Stimulated activated memory B cell treated with anti-CD40 and anti-IgM and Interleukin-4, amounts not matched to agents 10 μg/mL and 1 μg/mL and 100 μg/mL, for 72 hours (primary cell): ENCODE results near the gene RRP9.
A peak's percentile ranks its signal among the peaks of the same experiment; 100 is the strongest.
"Not testable (repeated sequence)": the region's sequence is repeated elsewhere in the genome, so short reads cannot be mapped to it uniquely, and the experiment has no call there.

ENCODE experiments used
- ATAC-seq: fragments of 150-1000 bp; cut with Tn5 transposase; 2 replicates; pipeline ENCODE4 v1.10.0; 2021
- H3K27ac Mint-ChIP-seq: one replicate; pipeline ENCODE4 v1.8.0; 2022; ENCODE audit warnings: mild to moderate bottlenecking, mixed read lengths
- H3K27me3 Mint-ChIP-seq: one replicate; pipeline ENCODE4 v1.8.0; 2022; ENCODE audit warnings: mixed read lengths
- H3K36me3 Mint-ChIP-seq: one replicate; pipeline ENCODE4 v1.8.0; 2022; ENCODE audit warnings: mixed read lengths
- H3K4me1 Mint-ChIP-seq: one replicate; pipeline ENCODE4 v1.8.0; 2022; ENCODE audit warnings: mixed read lengths
- H3K4me3 Mint-ChIP-seq: one replicate; pipeline ENCODE4 v1.8.0; 2022; ENCODE audit warnings: mild to moderate bottlenecking, moderate library complexity, mixed read lengths
- H3K9me3 Mint-ChIP-seq: one replicate; pipeline ENCODE4 v1.8.0; 2022; ENCODE audit warnings: mixed read lengths

Gene RRP9, protein sequence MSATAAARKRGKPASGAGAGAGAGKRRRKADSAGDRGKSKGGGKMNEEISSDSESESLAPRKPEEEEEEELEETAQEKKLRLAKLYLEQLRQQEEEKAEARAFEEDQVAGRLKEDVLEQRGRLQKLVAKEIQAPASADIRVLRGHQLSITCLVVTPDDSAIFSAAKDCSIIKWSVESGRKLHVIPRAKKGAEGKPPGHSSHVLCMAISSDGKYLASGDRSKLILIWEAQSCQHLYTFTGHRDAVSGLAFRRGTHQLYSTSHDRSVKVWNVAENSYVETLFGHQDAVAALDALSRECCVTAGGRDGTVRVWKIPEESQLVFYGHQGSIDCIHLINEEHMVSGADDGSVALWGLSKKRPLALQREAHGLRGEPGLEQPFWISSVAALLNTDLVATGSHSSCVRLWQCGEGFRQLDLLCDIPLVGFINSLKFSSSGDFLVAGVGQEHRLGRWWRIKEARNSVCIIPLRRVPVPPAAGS

DNA sequence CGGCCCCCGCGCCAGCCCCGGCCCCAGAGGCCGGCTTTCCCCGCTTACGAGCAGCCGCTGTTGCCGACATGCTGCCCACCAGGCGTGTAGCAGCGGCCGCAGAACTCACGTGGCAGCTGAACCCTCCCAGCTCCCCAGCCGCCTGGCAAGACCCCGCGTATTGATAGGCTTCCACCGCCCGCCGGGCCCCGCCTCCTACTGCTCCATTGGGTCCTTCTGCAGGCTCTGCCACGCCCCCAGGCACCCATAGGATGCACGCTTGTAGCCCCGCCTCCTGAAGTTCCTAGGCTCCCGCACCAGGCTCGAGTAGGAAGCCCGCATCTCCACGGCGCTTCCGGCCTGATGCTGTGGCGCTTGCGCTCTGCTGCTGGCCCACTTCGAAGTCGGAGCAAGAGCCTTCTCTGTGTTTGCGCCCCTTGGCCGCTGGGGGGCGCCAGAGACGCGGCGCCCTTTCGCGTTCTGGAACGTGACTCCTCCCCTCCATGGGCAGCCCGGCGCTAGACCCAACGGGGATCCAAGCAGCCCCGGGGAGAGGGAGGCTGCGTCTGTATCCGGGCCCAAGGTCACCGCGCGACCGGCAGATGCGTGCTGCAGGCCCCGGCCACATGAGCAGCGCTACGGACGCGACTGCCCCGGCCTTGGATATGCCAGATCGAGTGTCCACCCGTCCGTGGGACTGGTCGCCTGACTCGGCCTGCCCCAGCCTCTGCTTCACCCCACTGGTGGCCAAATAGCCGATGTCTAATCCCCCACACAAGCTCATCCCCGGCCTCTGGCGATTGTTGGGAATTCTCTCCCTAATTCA is at the start of gene RRP9, which contains the start of gene PARP3:
RRP9 (minus strand) TSS at position 107 of the 805 bp plus-strand sequence; CDS start at position 70, 37 bp downstream.
PARP3 (plus strand) TSS at position 566 of the 805 bp plus-strand sequence. CDS start 993 bp downstream, outside the sequence.
- no peaks in the 10 kb centered on the region for H3K27me3 Mint-ChIP-seq
- peak; percentile 96 for ATAC-seq
- H3K4me3 Mint-ChIP-seq = peak within 1 kb of the TSS; percentile 91
- peaks cover 49% of the 10 kb centered on the region for H3K36me3 Mint-ChIP-seq
- H3K4me1 Mint-ChIP-seq = peaks cover 42% of the 10 kb centered on the region
- H3K27ac Mint-ChIP-seq = peak within 1 kb of the TSS; percentile 88
- no peaks in the 10 kb centered on the region for H3K9me3 Mint-ChIP-seq

DNA sequence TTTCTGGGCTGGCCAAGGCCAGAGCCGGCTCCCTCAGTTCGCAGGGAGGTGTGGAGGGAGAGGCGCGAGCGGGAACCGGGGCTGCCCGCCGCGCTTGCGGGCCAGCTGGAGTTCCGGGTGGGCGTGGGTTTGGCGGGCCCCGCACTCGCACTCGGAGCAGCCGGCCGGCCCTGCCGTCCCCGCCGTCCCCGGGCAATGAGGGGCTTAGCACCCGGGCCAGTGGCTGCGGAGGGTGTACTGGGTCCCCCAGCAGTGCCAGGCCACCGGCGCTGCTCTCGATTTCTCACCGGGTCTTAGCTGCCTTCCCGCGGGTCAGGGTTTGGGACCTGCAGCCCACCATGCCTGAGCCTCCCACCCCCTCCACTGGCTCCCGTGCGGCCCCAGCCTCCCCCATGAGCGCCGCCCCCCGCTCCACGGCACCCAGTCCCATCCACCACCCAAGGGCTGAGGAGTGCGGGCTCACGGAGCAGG is 48.8 kb upstream of the RRP9 start:
- H3K27ac Mint-ChIP-seq, H3K9me3 Mint-ChIP-seq, H3K27me3 Mint-ChIP-seq, H3K4me3 Mint-ChIP-seq, ATAC-seq: not testable (repeated sequence)
- Mint-ChIP-seq H3K36me3 (peaks cover 46% of the 10 kb centered on the region), H3K4me1 (peaks cover 53% of the 10 kb centered on the region)

DNA sequence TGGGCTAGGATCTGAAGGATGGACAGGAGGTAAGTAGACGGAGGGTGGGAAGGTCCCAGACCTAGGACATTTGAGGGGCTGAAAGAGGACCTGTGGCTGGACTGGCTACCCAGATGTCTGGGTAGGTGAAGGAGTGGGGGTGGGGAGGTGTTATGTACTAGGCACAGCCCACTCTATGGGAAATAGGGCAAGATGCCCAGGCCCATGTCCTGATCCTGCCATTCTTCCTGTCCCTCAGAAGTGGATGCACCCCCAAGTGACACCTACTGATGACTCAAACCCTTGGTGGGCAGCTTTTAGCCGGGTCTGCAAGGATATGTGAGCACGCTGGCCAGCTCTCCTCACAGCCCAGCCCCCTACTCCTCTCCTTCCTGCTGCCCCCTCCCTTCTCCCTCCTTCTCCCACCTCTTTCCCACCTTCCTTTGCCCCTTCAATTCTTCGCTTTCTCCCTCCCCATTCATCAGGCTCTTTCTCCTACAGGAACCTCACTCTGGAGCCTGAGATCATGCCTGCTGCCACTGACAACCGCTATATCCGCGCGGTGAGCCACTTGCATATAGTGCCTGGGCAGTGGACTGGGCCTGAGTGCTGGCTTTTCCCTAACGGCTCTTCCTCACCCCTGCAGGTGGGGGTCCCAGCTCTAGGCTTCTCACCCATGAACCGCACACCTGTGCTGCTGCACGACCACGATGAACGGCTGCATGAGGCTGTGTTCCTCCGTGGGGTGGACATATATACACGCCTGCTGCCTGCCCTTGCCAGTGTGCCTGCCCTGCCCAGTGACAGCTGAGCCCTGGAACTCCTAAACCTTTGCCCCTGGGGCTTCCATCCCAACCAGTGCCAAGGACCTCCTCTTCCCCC is 46.8 kb upstream of the RRP9 start:
- Mint-ChIP-seq H3K27me3 (no peaks in the 10 kb centered on the region), H3K9me3 (no peaks in the 10 kb centered on the region), H3K4me3 (no peak overlapping the region), H3K36me3 (peaks cover 26% of the 10 kb centered on the region), H3K27ac (peak overlapping the region; percentile 35), H3K4me1 (peaks cover 49% of the 10 kb centered on the region)
- ATAC-seq = no peak

DNA sequence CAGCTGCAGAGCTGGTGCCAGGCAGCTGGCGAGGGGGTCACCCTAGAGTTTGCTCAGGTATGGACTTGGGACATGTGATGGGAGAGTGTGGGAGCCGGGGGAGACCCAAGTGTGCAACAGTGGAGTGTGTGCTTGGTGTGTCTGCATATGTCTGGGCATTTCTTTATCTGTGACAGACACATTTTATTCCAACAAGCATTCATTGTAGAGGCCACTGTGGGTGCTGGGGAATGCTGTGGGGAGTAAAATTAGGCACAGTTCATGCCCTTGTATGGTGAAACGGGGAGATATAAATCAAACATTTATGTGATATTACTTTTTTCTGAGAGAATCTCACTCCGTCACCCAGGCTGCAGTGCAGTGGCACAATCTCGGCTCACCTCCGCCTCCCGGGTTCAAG is 45.9 kb upstream of the RRP9 start:
- H3K4me3 Mint-ChIP-seq = no peak overlapping the region
- H3K27me3 Mint-ChIP-seq = no peaks in the 10 kb centered on the region
- no peaks in the 10 kb centered on the region for H3K9me3 Mint-ChIP-seq
- H3K36me3 Mint-ChIP-seq = peaks cover 19% of the 10 kb centered on the region
- H3K27ac Mint-ChIP-seq = no peak overlapping the region
- no peak for ATAC-seq
- H3K4me1 Mint-ChIP-seq = peaks cover 51% of the 10 kb centered on the region

DNA sequence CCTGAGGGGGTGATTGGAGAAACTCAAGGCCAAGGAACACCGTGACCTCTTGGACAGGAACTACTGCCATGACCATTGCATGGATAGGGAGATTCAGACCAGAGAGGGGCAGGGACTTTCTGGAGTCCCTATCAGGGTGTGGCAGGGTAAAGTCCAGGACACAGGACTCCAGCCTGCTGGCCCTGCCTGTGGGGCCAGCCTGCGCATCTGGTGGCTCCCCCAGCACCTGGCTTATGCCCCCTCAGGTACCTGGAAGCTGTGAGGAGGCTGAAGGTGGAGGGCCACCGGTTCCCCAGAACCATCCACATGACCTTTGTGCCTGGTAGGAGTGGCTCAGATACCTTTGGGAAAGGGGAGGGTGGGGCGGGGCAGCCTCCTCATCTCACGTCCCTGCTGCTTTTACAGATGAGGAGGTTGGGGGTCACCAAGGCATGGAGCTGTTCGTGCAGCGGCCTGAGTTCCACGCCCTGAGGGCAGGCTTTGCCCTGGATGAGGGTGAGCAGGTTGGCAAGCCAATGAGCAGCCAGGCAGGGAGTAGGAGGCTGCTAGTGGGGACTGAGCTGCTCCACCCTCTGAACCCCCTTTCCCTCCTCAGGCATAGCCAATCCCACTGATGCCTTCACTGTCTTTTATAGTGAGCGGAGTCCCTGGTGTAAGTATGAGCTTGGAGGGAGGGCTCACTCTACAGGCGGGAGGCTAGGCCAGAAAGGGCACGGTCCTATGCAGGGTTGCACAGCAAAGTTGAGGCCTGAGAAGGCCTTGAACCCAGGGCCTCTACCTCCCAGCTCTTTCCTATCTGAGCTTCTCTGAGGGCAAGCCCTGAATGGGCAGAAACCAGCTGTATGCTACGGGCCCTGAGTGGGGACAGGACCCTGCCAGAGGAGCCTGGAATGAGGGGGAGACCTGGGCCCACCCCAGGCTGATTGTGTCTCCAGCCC is 44.6 kb upstream of the RRP9 start:
- no peaks in the 10 kb centered on the region for H3K27me3 Mint-ChIP-seq
- no peak overlapping the region for H3K27ac Mint-ChIP-seq

DNA sequence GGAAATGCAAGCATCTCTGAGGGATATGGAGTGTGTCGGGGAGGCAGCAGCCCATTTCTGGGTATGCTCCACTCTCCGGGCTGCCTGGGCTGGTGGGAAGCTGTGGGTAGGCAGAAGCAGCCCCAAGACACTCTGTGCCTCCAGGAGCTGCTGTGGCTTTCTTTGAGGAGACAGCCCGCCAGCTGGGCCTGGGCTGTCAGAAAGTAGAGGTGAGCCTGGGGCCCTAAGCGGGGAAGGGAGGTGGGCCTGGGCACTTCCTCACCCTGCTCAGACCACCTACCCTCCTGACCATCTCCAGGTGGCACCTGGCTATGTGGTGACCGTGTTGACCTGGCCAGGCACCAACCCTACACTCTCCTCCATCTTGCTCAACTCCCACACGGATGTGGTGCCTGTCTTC is 43.4 kb upstream of the RRP9 start:
- ATAC-seq = no peak
- H3K4me1 Mint-ChIP-seq = peaks cover 48% of the 10 kb centered on the region
- no peaks in the 10 kb centered on the region for H3K36me3 Mint-ChIP-seq
- H3K27me3 Mint-ChIP-seq = no peaks in the 10 kb centered on the region
- no peaks in the 10 kb centered on the region for H3K9me3 Mint-ChIP-seq
- H3K4me3 Mint-ChIP-seq = no peak overlapping the region
- peak overlapping the region; percentile 95 for H3K27ac Mint-ChIP-seq

More for the DNA sequence above, 44.6 kb upstream of the RRP9 start:
- peaks cover 7% of the 10 kb centered on the region for H3K36me3 Mint-ChIP-seq
- H3K9me3 Mint-ChIP-seq = no peaks in the 10 kb centered on the region
- no peak for ATAC-seq
- no peak overlapping the region for H3K4me3 Mint-ChIP-seq
- H3K4me1 Mint-ChIP-seq = peaks cover 46% of the 10 kb centered on the region

DNA sequence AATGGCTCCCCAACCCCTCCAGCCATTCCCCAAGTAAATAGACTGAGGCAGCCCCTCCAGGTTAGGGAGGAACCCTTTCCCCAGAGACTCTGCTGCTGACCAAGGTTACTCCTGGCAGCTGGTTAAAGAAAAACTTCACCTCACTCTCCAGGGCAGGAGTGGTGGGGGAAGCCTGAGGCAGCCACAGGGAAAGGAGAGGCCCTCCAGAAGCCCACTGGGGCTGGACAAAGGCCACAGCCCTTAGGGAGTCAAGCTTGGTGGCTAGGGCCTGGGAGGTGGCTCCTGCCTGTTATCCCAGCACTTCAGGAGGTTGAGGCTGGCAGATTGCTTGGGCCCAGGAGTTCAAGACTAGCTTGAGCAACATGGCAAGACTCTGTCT is 42.6 kb upstream of the RRP9 start:
- peaks cover 48% of the 10 kb centered on the region for H3K4me1 Mint-ChIP-seq
- peak overlapping the region; percentile 95 for H3K27ac Mint-ChIP-seq

DNA sequence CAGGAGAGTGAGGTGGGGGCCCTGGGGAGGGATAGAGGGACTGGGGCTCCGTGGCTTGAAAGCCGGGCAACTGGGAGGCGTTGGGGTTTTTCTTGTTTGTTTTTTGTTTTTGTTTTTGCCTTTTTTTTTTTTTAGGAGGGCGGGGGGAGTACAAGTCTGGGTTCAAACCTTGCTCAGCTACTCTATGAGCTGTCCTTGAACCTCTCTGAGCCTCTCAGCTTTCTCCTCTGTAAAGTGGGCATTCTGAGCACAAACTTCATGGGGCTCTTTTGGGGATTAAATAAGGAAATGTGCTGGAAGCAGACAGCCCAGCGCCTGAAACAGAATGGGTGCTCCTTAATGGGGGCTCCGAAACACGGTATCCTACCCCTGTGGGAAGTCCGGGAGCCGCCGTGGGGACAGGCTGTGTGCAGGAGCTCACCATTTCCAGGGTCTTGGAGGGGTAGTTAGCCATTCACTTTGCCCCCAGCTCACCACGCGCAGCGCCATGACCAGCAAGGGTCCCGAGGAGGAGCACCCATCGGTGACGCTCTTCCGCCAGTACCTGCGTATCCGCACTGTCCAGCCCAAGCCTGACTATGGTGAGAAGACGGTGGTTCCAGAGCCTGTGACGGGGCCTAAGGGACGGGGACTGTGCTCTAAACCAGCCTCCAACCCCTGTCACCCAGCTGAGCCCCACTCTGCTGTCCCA is 42.0 kb upstream of the RRP9 start:
- Mint-ChIP-seq H3K27ac (peak overlapping the region; percentile 95), H3K36me3 (no peaks in the 10 kb centered on the region), H3K9me3 (no peaks in the 10 kb centered on the region), H3K4me1 (peaks cover 42% of the 10 kb centered on the region), H3K4me3 (peak overlapping the region; percentile 92), H3K27me3 (no peaks in the 10 kb centered on the region)
- ATAC-seq = no peak

More for the DNA sequence above, 42.6 kb upstream of the RRP9 start:
- H3K4me3 Mint-ChIP-seq = peak overlapping the region; percentile 92
- no peaks in the 10 kb centered on the region for H3K36me3 Mint-ChIP-seq
- ATAC-seq = no peak
- no peaks in the 10 kb centered on the region for H3K27me3 Mint-ChIP-seq
- H3K9me3 Mint-ChIP-seq = no peaks in the 10 kb centered on the region

DNA sequence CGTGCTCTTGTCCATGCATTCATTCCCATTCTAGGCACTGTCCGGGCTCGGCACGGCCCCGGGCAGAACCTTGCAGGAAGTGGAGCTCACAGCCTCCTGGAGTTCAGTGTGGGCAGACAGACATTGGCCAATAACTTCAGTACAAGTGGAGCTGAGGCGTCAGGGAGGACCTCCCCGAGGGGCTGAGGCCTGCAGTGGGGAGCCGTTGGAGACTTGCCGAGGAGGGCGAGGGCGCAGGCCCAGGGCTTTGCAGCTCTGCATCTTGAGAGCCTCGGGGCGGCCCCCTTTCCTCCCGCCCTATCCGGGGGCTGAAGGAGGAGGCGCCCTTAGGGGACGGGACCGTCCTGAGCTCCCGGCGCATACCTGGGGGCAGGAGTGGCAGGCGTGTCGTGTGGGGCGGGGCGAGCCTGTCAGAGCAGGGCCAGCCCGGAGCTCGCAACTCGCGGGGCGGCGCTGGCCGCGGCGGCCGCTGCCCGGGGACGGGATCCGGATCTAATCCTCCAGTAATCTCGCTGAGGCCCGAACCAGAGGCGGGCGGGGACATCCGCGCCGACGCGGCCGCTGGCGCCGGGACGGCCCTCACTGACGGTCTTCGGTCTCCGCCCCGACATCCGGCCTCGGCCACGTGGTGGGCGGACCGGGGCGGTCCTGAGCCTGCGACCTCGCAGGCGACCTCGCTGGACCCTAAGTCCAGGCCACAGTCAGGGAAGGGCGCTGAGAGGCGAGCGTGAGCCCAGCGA is 41.3 kb upstream of the RRP9 start, which contains the start of gene ACY1:
ACY1 (plus strand) TSS at position 698 of the 740 bp plus-strand sequence. CDS start 530 bp downstream, outside the sequence.
- Mint-ChIP-seq H3K27ac (peak within 1 kb of the TSS; percentile 95), H3K9me3 (no peaks in the 10 kb centered on the region), H3K4me1 (peaks cover 41% of the 10 kb centered on the region), H3K36me3 (no peaks in the 10 kb centered on the region), H3K4me3 (peak within 1 kb of the TSS; percentile 92), H3K27me3 (no peaks in the 10 kb centered on the region)
- peak; percentile 90 for ATAC-seq

DNA sequence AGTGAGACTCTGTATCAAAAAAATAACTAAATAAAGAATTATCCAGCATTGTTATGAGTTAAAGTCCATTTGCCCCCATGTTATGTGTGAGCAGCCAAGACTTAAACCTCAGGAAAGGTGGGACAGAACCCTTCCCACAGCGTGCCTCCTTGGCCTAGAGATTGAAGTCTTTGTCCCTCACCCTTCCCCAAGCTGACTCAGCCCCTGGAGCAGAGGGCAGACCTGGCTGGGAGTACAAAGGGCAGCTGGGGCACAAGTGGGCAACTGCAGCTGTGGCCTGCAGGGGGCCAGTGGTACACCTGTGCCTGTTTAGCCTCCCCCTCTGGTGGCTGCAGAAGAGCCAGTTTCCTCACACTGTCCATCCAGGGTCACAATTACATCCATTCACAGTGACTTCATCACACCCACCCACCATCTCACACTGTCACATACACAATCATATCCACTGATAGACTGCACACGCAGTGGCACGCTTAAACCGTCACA is 40.7 kb upstream of the RRP9 start:
- Mint-ChIP-seq H3K4me3 (peak overlapping the region; percentile 92), H3K27ac (peak overlapping the region; percentile 95), H3K4me1 (peaks cover 41% of the 10 kb centered on the region), H3K9me3 (no peaks in the 10 kb centered on the region), H3K27me3 (no peaks in the 10 kb centered on the region), H3K36me3 (no peaks in the 10 kb centered on the region)
- ATAC-seq = peak; percentile 68

DNA sequence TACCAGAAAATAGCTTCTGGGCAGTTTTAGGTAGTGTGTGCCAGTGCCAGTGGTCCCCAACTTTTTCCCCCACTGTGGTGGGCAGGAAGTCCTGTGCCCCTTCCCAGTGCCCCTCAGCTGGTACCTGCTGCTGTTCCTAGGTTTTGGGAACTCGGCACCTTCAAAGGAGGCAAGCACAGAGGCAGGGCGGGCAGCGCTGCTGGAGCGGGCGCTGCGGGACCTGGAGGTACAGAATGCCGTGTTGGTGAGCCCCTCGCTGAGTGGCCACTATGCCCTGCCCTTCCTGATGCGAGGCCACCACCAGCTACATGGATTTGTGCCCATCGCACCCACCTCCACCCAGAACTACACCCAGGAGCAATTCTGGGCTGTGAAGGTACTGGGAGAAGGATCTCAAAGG is 38.5 kb upstream of the RRP9 start:
- no peak for ATAC-seq
- no peak overlapping the region for H3K4me3 Mint-ChIP-seq
- H3K9me3 Mint-ChIP-seq = no peaks in the 10 kb centered on the region
- no peak overlapping the region for H3K27ac Mint-ChIP-seq
- H3K4me1 Mint-ChIP-seq = peaks cover 50% of the 10 kb centered on the region
- H3K27me3 Mint-ChIP-seq = no peaks in the 10 kb centered on the region
- no peaks in the 10 kb centered on the region for H3K36me3 Mint-ChIP-seq

DNA sequence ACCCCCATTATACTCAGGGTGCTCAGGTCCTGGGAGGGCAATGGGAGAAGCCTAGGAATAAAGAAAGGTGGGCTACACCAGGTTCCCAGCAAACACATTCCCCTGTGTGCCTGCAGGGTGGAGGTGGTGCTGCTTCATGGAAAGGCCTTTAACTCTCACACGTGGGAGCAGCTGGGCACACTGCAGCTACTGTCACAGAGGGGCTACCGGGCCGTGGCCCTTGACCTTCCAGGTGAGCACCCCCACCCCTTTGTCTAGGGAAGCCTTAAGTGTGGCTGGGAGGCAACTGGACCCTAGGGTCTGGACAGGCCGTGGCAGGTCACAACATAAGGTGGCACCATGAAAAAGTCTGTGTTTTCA is 36.4 kb upstream of the RRP9 start:
- no peaks in the 10 kb centered on the region for H3K9me3 Mint-ChIP-seq
- no peaks in the 10 kb centered on the region for H3K36me3 Mint-ChIP-seq
- H3K4me3 Mint-ChIP-seq = no peak overlapping the region
- no peaks in the 10 kb centered on the region for H3K27me3 Mint-ChIP-seq
- ATAC-seq = no peak
- peaks cover 42% of the 10 kb centered on the region for H3K4me1 Mint-ChIP-seq
- no peak overlapping the region for H3K27ac Mint-ChIP-seq
